Measurements from ENCODE around the gene WDR54. TPM values are rescaled to one million over a fixed set of nuclear protein-coding genes. Genes with fewer than 3 reads are reported as not detected.

The WDR54 gene
- total and polyA plus RNA-seq, 10 of the 15 experiments (the other 5 are each of a cell fraction or from before 2014, with no cell fraction given): 38.2 to 116 (median 89.1) TPM

GRCh38 chr2:74457129-74457548, 35.6 kb downstream of the WDR54 start:
- Histone ChIP-seq H3K79me2 (ENCODE audit: control insufficient read depth, insufficient read depth, low read length) (peaks cover 18% of the 10 kb centered on the region), H4K20me1 (ENCODE audit: control insufficient read depth, insufficient read depth) (no peaks in the 10 kb centered on the region), H3K4me1 (ENCODE audit: control insufficient read depth, insufficient read depth, low read length) (peaks cover 16% of the 10 kb centered on the region), H3K4me2 (ENCODE audit: control insufficient read depth, insufficient read depth) (peak overlapping the region; percentile 91), H3K27ac (ENCODE audit: control insufficient read depth, insufficient read depth) (peak overlapping the region; percentile 96), H3K9ac (ENCODE audit: control insufficient read depth, insufficient read depth, low read length) (peak overlapping the region; percentile 73; the same call in 1 of the 2 replicates), H3K36me3 (ENCODE audit: control insufficient read depth in 2 of 2, insufficient read depth in 2 of 2, low read length in 1 of 2) (peaks cover 0 to 2% of the 10 kb centered on the region in 2 experiments; a peak in 3 of 4 replicates), H3K9me3 (replicated peaks; ENCODE audit: control insufficient read depth, insufficient read depth, low read length) (no peaks in the 10 kb centered on the region), H2AFZ (ENCODE audit: control insufficient read depth, low read depth, low read length) (peak overlapping the region; percentile 66), H3K27me3 (replicated peaks in 1 of 2; ENCODE audit: control insufficient read depth in 2 of 2, insufficient read depth in 2 of 2, low read length in 1 of 2) (no peaks in the 10 kb centered on the region), H3K4me3 (peak overlapping the region; percentile 80)
- CTCF ChIA-PET: interaction anchor here (0.8 to 6.7 kb wide), 11 partner anchors 18 to 131 kb away, joined by 3 to 54 read pairs (median 4); partner anchors contain the start of genes AUP1, C2orf81, CCDC142 and HTRA2
- RAD21 ChIA-PET (ENCODE audit: unreplicated experiment): interaction anchor here (0.5 to 3.5 kb wide), 11 partner anchors 12 to 422 kb away, joined by 3 to 21 read pairs (median 4); partner anchors contain the start of genes AUP1, CCDC142, HTRA2 and TTC31
- no TSS peak for BruUV-seq (replicated peaks)
- ATAC-seq (no peak), FAIRE-seq (no peak), DNase-seq (ENCODE audit: low read depth, low spot score) (no peak)
- TF ChIP-seq ZNF384 (IDR thresholded peaks at IDR 0.05; ENCODE audit: borderline replicate concordance, low read depth, low read length): no peak
- TF ChIP-seq POLR2AphosphoS5 (IDR thresholded peaks at IDR 0.05; ENCODE audit: low read length): no peak
- TF ChIP-seq E2F4 (IDR thresholded peaks at IDR 0.05; ENCODE audit: low read depth, low read length): no peak
- 1% methylated on average over 27 of the region's 27 CpGs for WGBS (ENCODE audit: insufficient coverage, insufficient replicate concordance, low lambda C conversion rate, missing lambda C conversion rate)
- SMC1A ChIA-PET (ENCODE audit: uncharacterized antibody, unreplicated experiment): interaction anchor here (0.7 to 5.5 kb wide), 15 partner anchors 10 to 130 kb away, joined by 3 to 24 read pairs (median 6); partner anchors contain the start of genes C2orf81, CCDC142, TTC31 and WDR54
- intact Hi-C loops (cut with micrococcal nuclease; ENCODE audit: unreplicated experiment) (loop anchor here (1.0 kb wide), 1 partner anchor 8 kb away; the partner anchor contains the start of gene MOGS), in situ Hi-C loops (cut with MboI) (no loop called here)
- POLR2A ChIA-PET: interaction anchor here (0.6 to 5.8 kb wide), 10 partner anchors 10 to 141 kb away, joined by 3 to 44 read pairs (median 4); partner anchors contain the start of genes CCDC142, MRPL53, RTKN and TTC31

Data from GM12878 (cell line).